ENCODE results near the gene CCL16. TPM values are rescaled to one million over a fixed set of nuclear protein-coding genes. Genes with fewer than 3 reads are reported as not detected.
"Not testable (repeated sequence)": the region's sequence is repeated elsewhere in the genome, so short reads cannot be mapped to it uniquely, and the experiment has no call there.

The CCL16 gene
- total RNA-seq, 1 experiment from 2014 or later, result not detected

GRCh38 chr17:35995346-35995745, 14.0 kb upstream of the CCL16 start:
- in situ Hi-C loops (cut with HindIII; ENCODE audit: low pct_unique_long_range_greater_than_20kb, low sequenced_read_pairs); DNase-seq (ENCODE audit: low read depth): not testable (repeated sequence)

GRCh38 chr17:35991075-35991474, 9.8 kb upstream of the CCL16 start:
- in situ Hi-C loops (cut with HindIII; ENCODE audit: low pct_unique_long_range_greater_than_20kb, low sequenced_read_pairs), result no loop called here
- no peak for DNase-seq (ENCODE audit: low read depth)

GRCh38 chr17:35988164-35988563, 6.9 kb upstream of the CCL16 start:
- DNase-seq (ENCODE audit: low read depth), result no peak
- in situ Hi-C loops (cut with HindIII; ENCODE audit: low pct_unique_long_range_greater_than_20kb, low sequenced_read_pairs), result no loop called here

- DNase-seq (ENCODE audit: low read depth), result no peak
- in situ Hi-C loops (cut with HindIII; ENCODE audit: low pct_unique_long_range_greater_than_20kb, low sequenced_read_pairs), result no loop called here
Measured at GRCh38 chr17:35986643-35987042, 5.3 kb upstream of the CCL16 start, which contains the start of gene CCL14. Gene CCL14, minus strand, starts transcription at chr17:35986729. Its CDS starts 80 bp downstream, at chr17:35986649.

- in situ Hi-C loops (cut with HindIII; ENCODE audit: low pct_unique_long_range_greater_than_20kb, low sequenced_read_pairs), result no loop called here
- no peak for DNase-seq (ENCODE audit: low read depth)
Measured at GRCh38 chr17:35984140-35984539, 2.8 kb upstream of the CCL16 start.

GRCh38 chr17:35982409-35983191, 1.3 kb upstream of the CCL16 start:
- DNase-seq (ENCODE audit: low read depth), result no peak
- in situ Hi-C loops (cut with HindIII; ENCODE audit: low pct_unique_long_range_greater_than_20kb, low sequenced_read_pairs), result no loop called here

GRCh38 chr17:35981908-35982330, 622 bp upstream of the CCL16 start:
- in situ Hi-C loops (cut with HindIII; ENCODE audit: low pct_unique_long_range_greater_than_20kb, low sequenced_read_pairs), result no loop called here
- DNase-seq (ENCODE audit: low read depth), result no peak

- no peak for DNase-seq (ENCODE audit: low read depth)
- in situ Hi-C loops (cut with HindIII; ENCODE audit: low pct_unique_long_range_greater_than_20kb, low sequenced_read_pairs), result no loop called here
Measured at GRCh38 chr17:35978346-35978745, 3.0 kb downstream of the CCL16 start.

- in situ Hi-C loops (cut with HindIII; ENCODE audit: low pct_unique_long_range_greater_than_20kb, low sequenced_read_pairs), result no loop called here
- DNase-seq (ENCODE audit: low read depth), result no peak
Measured at GRCh38 chr17:35977509-35977908, 3.8 kb downstream of the CCL16 start.

GRCh38 chr17:35973333-35974260, 7.7 kb downstream of the CCL16 start:
- in situ Hi-C loops (cut with HindIII; ENCODE audit: low pct_unique_long_range_greater_than_20kb, low sequenced_read_pairs), result no loop called here
- DNase-seq (ENCODE audit: low read depth), result no peak

- in situ Hi-C loops (cut with HindIII; ENCODE audit: low pct_unique_long_range_greater_than_20kb, low sequenced_read_pairs), result no loop called here
- DNase-seq (ENCODE audit: low read depth), result no peak
Measured at GRCh38 chr17:35972945-35973332, 8.4 kb downstream of the CCL16 start.

GRCh38 chr17:35972535-35972934, 8.8 kb downstream of the CCL16 start:
- in situ Hi-C loops (cut with HindIII; ENCODE audit: low pct_unique_long_range_greater_than_20kb, low sequenced_read_pairs), result no loop called here
- no peak for DNase-seq (ENCODE audit: low read depth)

- DNase-seq (ENCODE audit: low read depth), result no peak
- in situ Hi-C loops (cut with HindIII; ENCODE audit: low pct_unique_long_range_greater_than_20kb, low sequenced_read_pairs), result no loop called here
Measured at GRCh38 chr17:35972066-35972465, 9.2 kb downstream of the CCL16 start.

GRCh38 chr17:35969558-35970380, 11.5 kb downstream of the CCL16 start:
- peak; percentile 66 for DNase-seq (ENCODE audit: low read depth)
- in situ Hi-C loops (cut with HindIII; ENCODE audit: low pct_unique_long_range_greater_than_20kb, low sequenced_read_pairs), result no loop called here

- no peak for DNase-seq (ENCODE audit: low read depth)
- in situ Hi-C loops (cut with HindIII; ENCODE audit: low pct_unique_long_range_greater_than_20kb, low sequenced_read_pairs), result no loop called here
Measured at GRCh38 chr17:35968520-35969054, 12.7 kb downstream of the CCL16 start.

GRCh38 chr17:35965272-35965671, 16.0 kb downstream of the CCL16 start:
- in situ Hi-C loops (cut with HindIII; ENCODE audit: low pct_unique_long_range_greater_than_20kb, low sequenced_read_pairs), result no loop called here
- DNase-seq (ENCODE audit: low read depth), result no peak

- no peak for DNase-seq (ENCODE audit: low read depth)
- in situ Hi-C loops (cut with HindIII; ENCODE audit: low pct_unique_long_range_greater_than_20kb, low sequenced_read_pairs), result no loop called here
Measured at GRCh38 chr17:35963663-35964062, 17.6 kb downstream of the CCL16 start.

GRCh38 chr17:35953720-35954119, 27.6 kb downstream of the CCL16 start:
- in situ Hi-C loops (cut with HindIII; ENCODE audit: low pct_unique_long_range_greater_than_20kb, low sequenced_read_pairs), result no loop called here
- DNase-seq (ENCODE audit: low read depth), result no peak
